ENCODE measurements around the gene IPO11. TPM values are rescaled to one million over a fixed set of nuclear protein-coding genes. Genes with fewer than 3 reads are reported as not detected.

Gene IPO11
- total and polyA plus RNA-seq, 8 donors: 3.7 to 19.5 (median 10.3) TPM

- ATAC-seq (no peak), FAIRE-seq (no peak), DNase-seq (no peak)
- Histone ChIP-seq H3K27ac (no peak overlapping the region), H3K36me3 (peaks cover 0 to 37% (median 2%) of the 10 kb centered on the region in 3 donors), H3K4me1 (no peaks in the 10 kb centered on the region), H3K27me3 (no peaks in the 10 kb centered on the region), H3K9me3 (no peaks in the 10 kb centered on the region), H3K4me3 (no peak overlapping the region)
- 91 to 97% methylated on average over 1 of the region's 1 CpG for WGBS, 2 donors
- intact Hi-C loops (cut with DNase I): no loop called here
- TF ChIP-seq CTCF (IDR thresholded peaks at IDR 0.05): no peak
These were observed 38.5 kb upstream of the IPO11 start for GRCh38 chr5:62374090-62374489.

GRCh38 chr5:62375627-62376026, 36.9 kb upstream of the IPO11 start:
- H3K4me3 ChIP-seq: no peak overlapping the region
- no peak for FAIRE-seq
- H3K36me3 ChIP-seq: peaks cover 3 to 38% (median 6%) of the 10 kb centered on the region in 3 donors
- TF ChIP-seq CTCF (IDR thresholded peaks at IDR 0.05): no peak
- intact Hi-C loops (cut with DNase I): no loop called here
- no peaks in the 10 kb centered on the region for H3K9me3 ChIP-seq
- H3K27ac ChIP-seq: no peak overlapping the region
- H3K4me1 ChIP-seq: no peaks in the 10 kb centered on the region
- H3K27me3 ChIP-seq: no peaks in the 10 kb centered on the region
- no peak for ATAC-seq
- DNase-seq: no peak

GRCh38 chr5:62376064-62376463, 36.5 kb upstream of the IPO11 start:
- Histone ChIP-seq H3K9me3 (no peaks in the 10 kb centered on the region), H3K27ac (no peak overlapping the region), H3K4me3 (no peak overlapping the region), H3K4me1 (no peaks in the 10 kb centered on the region), H3K27me3 (no peaks in the 10 kb centered on the region), H3K36me3 (peaks cover 3 to 39% (median 6%) of the 10 kb centered on the region in 3 donors)
- ATAC-seq (peak in 1 of 4 donors; percentile 19), FAIRE-seq (no peak), DNase-seq (no peak)
- intact Hi-C loops (cut with DNase I): no loop called here
- TF ChIP-seq CTCF (IDR thresholded peaks at IDR 0.05): no peak
- WGBS, 2 donors: 92 to 95% methylated on average over 3 of the region's 3 CpGs

GRCh38 chr5:62385131-62385530, 27.4 kb upstream of the IPO11 start:
- peaks cover 6 to 24% (median 10%) of the 10 kb centered on the region in 3 donors for H3K36me3 ChIP-seq

More at GRCh38 chr5:62385131-62385530, 27.4 kb upstream of the IPO11 start:
- ATAC-seq (peak; percentile 35 to 73 (median 56)), DNase-seq (no peak), FAIRE-seq (no peak)
- TF ChIP-seq CTCF (IDR thresholded peaks at IDR 0.05): no peak
- Histone ChIP-seq H3K9me3 (no peaks in the 10 kb centered on the region), H3K4me1 (peaks cover 0 to 8% (median 6%) of the 10 kb centered on the region in 3 donors), H3K4me3 (no peak overlapping the region), H3K27ac (peak overlapping the region in 2 of 4 donors; percentile 34 to 67), H3K27me3 (no peaks in the 10 kb centered on the region)
- intact Hi-C loops (cut with DNase I): no loop called here
- 56 to 57% methylated on average over 4 of the region's 4 CpGs for WGBS, 2 donors

All from pancreas (tissue), 10 donors.